ENCODE results near the gene ASTN2.

Gene ASTN2, protein sequence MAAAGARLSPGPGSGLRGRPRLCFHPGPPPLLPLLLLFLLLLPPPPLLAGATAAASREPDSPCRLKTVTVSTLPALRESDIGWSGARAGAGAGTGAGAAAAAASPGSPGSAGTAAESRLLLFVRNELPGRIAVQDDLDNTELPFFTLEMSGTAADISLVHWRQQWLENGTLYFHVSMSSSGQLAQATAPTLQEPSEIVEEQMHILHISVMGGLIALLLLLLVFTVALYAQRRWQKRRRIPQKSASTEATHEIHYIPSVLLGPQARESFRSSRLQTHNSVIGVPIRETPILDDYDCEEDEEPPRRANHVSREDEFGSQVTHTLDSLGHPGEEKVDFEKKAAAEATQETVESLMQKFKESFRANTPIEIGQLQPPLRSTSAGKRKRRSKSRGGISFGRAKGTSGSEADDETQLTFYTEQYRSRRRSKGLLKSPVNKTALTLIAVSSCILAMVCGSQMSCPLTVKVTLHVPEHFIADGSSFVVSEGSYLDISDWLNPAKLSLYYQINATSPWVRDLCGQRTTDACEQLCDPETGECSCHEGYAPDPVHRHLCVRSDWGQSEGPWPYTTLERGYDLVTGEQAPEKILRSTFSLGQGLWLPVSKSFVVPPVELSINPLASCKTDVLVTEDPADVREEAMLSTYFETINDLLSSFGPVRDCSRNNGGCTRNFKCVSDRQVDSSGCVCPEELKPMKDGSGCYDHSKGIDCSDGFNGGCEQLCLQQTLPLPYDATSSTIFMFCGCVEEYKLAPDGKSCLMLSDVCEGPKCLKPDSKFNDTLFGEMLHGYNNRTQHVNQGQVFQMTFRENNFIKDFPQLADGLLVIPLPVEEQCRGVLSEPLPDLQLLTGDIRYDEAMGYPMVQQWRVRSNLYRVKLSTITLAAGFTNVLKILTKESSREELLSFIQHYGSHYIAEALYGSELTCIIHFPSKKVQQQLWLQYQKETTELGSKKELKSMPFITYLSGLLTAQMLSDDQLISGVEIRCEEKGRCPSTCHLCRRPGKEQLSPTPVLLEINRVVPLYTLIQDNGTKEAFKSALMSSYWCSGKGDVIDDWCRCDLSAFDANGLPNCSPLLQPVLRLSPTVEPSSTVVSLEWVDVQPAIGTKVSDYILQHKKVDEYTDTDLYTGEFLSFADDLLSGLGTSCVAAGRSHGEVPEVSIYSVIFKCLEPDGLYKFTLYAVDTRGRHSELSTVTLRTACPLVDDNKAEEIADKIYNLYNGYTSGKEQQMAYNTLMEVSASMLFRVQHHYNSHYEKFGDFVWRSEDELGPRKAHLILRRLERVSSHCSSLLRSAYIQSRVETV (N-terminal part only)

DNA sequence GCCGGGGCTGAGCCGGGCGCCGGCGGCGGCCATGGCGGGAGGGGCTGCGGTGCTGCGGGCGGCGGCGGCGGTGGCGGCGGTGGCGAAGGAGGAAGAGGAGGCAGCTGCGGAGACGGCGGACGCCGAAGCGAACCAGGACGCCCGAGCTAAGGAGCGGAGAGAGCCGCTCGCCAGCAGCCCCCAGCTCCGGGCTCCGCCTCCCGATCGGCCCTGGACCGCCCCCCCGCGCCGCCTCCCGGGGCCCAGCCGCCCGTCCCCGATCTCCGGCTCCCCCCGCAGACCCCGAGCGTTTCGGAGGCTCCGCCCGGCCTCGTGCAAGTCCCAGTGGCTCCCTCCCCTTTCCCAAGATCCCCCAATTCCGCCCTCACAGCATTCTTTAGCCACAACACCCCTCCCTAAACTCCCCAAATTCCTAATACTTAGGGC, at the start of gene ASTN2:
TSS of gene ASTN2 (minus strand) at position 152 of the 426 bp plus-strand sequence. CDS start at position 33, 119 bp downstream.
- DNase-seq (ENCODE audit: low read depth) = no peak

DNA sequence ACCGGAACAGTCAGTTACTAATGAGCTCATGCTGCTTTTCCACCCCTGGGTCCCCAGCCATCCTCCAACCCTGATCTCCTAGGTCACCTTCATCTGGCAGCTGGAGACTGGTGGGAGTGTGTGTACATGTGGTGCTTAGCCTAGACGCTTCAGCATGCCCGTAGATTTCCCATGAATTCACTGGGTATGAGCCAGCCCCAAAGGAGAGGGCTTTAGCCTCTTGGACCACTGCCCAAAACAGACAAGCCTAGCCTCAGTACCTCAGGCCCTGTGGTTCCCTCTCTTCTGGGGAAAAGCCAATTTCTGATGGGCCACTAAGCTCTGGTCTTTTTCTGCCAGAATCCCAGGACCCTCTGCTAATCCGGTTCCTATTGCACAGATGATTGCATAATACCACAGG, 48.0 kb upstream of the ASTN2 start:
- DNase-seq (ENCODE audit: low read depth) = no peak

DNA sequence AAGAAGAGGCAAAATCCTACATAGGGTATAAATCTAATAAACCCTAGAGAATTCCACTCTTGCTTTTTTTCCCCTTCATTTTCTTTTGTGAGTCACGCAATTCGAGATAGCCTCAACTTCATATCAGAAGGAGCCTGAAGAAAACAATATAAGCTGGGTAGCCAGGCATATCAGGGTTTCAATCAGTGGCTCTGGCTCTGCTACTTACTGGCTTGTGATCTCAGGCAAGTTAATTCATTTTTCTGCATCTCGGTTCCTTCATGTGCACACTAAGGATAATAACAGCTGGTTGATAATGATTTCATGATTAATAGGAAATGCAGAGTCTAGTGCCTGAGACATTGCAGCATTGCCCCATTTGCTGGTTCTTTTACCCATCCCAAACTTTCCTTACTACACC, 46.5 kb upstream of the ASTN2 start:
- no peak for DNase-seq (ENCODE audit: low read depth)

DNA sequence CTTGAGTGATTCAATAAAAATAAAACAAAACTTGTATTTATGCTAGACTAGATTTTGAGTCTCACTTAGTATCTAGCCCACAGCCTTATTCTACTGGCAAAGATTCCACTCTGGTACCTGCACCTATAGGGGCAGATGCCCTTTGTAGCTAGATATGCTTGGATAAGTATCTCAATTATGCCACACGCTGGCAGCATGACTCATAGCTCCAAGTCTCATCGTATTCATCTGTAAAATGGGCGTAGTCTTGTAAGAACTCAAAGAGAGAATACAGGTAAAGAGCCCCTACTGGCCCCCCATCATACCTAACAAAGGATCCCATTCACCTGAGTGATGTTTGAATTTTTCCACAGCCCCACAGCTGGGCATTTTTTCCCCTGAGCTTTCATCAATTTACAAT, 45.9 kb upstream of the ASTN2 start:
- DNase-seq (ENCODE audit: low read depth) = no peak

DNA sequence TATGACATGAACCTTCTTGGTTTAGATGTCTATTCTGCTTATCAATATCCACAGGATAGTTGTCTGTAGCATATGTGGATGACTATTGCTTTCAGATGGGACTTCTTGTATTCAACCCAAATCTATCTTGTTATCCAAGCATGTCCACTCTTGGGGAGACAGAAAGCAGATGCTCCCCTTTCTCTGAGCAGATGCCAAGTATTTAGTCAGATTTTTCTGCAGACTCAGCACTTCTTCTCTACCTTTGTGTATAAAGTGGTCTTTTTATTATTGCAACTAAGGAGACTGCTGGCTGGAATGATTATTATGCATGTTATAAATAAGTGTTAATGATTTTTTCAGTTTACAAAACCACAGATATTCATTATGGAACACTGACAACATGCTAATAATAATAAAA, 45.1 kb upstream of the ASTN2 start:
- DNase-seq (ENCODE audit: low read depth) = no peak

DNA sequence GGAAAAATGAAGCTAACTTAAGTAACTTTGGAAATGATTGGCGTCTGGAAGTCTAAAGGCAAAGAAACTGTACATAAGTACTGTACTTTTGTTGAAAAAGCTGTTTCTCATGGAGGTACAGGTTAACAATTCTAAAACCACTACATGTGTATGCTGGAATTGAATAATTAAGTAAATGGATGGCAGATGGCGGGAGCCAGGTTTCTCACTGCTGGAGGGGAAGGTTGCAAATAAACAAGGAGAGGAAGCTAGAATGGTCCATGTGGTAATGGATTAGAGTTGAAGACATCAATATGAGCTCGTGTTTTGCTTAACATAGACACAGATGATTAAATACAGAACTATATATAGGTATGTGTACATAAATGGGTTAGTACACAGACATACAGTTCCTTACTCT, 43.2 kb upstream of the ASTN2 start:
- DNase-seq (ENCODE audit: low read depth) = no peak

DNA sequence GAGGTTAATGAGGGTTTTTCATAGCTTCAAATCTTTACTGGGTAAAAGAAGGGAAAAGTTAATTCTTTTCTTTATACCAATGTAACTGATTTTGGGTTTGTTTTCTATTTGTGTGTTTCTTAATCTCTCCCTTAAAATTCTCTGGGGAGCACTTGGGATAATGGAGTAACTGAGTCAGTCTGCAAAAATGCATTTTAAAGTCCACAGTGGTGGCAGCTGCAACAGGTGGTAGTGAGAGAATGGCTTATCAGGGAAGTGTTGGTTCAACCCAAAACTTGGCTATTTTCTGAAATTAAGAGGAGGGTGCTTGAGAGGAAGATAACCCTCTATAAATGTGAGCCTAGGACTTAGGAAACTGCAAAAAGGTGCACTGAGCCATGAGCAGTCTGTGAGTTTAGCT, 39.9 kb upstream of the ASTN2 start:
- no peak for DNase-seq (ENCODE audit: low read depth)

DNA sequence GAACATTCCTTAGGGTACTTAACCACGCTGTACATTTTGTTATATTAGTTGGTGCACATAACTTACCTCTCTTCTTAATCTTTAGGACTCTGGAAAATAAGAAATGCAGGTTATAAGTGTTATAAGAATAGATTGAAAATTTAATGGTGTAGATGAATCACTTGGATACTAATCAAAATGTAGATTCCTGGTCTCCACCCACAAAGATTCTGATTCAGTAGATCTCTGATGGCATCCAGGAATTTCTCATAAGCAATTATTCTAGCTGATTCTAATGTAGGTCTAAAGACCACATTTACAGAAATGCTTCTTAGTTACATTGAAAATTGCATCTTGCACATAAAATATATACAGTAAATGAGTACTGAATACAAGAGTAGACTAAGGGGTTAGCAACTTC, 38.9 kb upstream of the ASTN2 start:
- DNase-seq (ENCODE audit: low read depth) = no peak

DNA sequence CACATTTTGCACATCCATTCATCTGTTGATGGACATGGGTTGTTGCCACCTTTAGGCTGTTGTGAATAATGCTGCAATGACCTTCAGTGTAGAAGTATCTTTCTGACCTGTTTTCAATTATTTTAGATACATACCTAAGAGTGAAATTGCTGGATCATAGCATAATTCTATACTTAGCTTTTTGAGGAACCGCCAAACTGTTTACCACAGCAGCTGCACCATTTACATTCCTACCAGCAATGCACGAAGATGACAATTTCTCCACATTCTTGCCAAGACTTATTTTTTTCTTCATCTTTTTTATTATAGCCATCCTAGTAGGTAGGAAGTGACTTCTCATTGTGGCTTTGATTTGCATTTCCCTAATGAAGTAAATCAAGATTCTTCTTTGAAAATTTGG, 36.5 kb upstream of the ASTN2 start:
- no peak for DNase-seq (ENCODE audit: low read depth)

DNA sequence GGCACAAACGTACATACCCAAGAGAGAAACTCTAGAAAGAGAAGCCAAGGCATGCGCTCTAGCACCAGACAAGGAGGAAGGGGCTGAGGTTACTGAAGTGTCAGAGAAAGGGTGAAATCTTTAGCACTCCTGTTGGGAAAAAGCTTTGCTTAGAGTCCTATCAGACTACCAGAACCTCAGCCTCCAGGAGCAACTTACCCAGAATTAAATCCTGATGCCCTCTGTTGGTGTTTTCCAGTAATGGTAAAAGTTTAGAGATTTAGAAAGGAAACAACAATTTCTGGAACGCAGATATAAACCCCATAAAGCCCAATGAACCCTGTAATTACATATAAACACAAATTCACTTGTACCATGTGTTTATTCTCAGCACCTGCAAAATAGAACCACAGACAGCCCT, 33.2 kb upstream of the ASTN2 start:
- no peak for DNase-seq (ENCODE audit: low read depth)

DNA sequence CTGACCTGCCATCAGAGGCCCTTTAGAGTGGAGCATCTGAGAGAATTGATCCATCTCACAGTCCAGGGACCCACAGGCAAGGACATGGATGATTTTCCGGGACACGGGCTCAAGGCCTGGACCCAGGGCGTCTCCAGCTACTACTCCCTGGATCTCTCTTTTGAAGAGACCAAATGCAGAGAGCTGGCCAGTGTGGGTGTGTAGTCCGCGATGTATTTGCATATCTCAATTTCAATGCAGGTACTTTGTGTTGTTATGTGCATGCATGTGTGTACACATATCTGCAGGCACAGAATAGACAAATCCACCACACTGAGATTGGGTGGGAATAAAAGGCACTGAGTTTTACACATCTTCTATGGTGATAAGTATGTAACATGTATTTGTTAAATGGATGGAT, 30.8 kb upstream of the ASTN2 start:
- no peak for DNase-seq (ENCODE audit: low read depth)

DNA sequence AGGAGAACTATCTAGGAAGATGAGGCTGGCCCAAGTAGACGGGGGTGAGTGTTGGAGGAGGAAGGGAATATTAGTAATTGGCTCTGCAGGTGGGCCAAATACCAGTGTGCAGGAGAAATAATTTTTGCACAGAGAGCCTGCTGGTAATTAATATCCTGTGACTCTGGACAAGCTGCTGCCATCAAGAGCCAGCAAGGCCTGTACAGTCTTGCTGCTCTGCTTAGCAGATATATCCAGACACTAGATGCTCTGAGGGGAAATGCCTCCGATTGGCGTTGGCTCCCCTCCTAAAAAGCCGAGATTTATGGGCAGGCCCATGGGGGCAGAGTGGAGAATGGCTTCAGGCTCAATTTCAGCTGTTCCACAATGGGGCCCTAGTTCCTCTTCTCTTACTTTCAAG, 29.6 kb upstream of the ASTN2 start:
- no peak for DNase-seq (ENCODE audit: low read depth)

DNA sequence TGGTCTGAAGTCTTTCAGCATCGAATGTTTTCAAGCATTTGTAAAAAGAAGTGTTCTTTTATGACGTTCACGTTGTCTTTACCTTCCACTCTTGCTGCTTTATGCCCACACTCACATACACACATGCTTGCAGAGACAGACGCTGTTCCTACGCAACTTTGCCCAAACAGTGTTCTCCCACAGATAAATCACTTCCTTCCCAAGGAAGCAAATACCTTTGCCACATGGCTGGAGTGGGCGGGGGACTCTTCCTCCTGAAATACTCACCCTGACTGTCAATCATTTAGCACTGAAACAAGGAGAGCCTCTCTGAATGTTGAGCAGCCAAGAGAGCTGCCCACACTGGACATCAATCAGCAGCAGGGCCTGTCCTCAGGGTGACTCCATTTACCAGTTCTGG, 22.4 kb upstream of the ASTN2 start:
- no peak for DNase-seq (ENCODE audit: low read depth)

DNA sequence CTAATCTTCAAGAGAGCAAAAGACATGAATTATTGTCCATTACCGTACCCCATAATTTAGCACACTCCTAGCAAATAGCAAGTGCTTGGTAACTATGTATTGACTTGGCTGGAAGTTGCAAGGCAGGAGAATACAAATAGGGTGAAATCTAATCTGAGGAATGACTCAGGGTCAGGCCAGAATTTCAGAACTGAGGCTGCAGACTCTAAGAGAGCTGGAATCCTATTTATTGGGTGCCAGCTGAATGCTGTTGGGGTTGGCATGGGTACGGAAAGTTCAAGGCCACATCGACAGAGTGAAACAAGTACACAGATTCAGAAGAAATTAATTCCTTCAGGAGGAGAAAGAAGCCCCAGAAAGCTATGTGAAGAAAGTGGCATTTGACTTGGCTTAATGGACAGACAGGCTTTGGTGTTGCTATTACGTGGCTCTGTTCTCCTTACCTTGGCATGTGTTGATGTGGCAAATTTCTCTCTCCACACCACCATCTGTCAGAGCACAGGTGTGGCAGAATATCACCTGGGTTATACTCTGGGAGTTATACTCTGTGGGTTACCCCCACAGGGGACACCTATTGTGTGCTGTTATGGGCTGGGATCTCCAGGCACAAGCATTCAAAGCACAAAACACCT, 20.9 kb upstream of the ASTN2 start:
- DNase-seq (ENCODE audit: low read depth) = no peak

DNA sequence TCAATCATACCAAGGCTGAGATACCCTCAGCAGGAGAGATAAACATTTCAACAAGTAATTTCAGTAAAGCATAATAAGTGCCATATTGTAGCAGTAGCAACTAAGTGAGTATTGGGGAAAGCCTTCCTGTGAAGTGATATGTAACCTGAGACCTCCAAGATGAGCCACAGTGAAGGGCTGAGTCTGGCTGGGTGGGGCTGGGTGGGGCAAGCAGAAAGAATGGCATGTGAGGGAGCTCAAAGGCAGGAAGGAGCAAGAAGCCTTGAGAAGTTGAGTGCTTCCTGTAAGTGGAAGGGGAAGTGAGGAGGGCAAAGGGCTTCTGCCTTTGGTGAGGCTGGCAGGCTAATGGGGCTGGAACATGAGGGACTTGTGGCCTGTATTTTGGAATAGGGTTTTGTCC, 19.7 kb upstream of the ASTN2 start:
- DNase-seq (ENCODE audit: low read depth) = no peak

DNA sequence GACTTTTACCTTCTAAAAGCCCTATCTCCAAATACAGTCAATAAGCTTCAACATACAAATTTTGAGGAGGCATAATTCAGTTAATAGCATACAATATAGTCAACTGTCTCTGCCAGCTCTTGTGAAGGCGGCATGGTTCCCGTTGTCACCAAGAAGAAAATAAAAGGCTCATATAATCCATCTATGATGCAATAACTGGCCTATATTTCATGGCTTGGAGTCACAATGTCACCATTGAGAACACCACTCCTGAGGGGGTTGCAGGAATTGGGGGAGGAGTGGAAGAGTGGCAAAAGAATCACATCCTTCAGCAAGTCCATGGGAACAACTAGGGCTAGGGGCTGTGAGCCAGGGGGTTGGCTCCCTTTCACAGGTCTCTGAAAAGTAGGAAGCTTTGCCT, 16.0 kb upstream of the ASTN2 start:
- no peak for DNase-seq (ENCODE audit: low read depth)

DNA sequence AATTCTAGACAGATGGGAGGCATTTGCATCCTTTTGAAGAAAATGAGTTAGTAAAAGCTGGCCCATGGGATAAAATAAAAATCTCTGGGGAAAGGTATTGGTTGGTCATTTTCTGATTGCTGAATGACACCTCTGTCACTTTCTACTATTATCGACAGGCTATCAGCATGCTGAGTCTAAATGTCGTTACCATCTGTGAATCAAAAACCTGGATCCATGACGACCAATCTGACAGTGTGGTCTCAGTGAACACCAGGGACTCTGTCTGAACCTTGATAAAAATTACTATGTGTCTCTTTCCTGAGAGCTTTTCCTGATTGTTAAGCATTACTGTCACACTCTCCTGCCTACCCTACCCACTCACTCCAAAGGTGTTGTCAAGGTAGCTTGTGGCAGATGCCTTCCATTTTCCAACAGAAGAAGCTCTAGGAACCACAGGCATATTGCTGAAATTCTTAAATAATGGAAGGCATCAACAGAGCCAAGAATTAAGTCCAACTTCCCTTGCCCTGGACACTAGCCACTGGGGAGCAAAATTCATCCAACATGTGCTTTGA, 12.6 kb upstream of the ASTN2 start:
- DNase-seq (ENCODE audit: low read depth) = no peak

DNA sequence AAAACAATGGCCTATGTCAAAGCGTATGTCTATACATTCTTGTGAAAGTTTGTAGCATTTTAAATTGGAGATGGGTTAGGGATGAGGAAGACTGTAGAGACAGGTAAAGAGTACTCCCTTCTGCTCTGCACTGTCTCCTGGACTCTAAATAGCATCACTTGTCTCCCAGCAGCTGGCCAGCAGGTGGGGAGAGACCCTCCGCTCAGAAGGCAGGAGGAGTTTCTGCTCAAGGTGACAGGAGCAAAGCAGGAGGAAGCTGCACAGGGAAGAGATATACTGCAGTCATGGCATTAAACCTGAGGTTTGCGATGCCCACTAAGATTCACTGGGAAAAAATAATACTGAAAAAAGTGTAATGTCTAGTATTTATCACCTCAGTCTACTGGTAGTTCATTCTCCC, 10.7 kb upstream of the ASTN2 start:
- no peak for DNase-seq (ENCODE audit: low read depth)

DNA sequence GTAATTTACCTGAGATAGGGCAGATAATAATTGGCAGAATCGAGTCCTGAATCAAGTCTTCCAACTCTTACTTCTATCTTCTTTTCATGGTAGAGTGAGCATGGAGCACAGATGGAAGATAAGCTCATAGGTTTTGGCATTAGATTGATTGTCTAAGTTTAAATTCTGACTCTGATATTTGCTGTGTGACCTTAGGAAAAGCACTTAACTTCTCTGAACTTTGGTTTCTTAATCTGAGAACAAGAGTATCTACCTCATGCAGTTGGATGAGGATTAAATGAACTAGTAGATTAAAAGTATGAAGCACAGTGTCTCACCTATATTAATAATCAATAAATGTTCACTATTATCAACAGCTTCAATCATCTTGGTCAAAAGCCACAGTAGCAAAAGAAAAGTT, 9.4 kb upstream of the ASTN2 start:
- DNase-seq (ENCODE audit: low read depth) = no peak

DNA sequence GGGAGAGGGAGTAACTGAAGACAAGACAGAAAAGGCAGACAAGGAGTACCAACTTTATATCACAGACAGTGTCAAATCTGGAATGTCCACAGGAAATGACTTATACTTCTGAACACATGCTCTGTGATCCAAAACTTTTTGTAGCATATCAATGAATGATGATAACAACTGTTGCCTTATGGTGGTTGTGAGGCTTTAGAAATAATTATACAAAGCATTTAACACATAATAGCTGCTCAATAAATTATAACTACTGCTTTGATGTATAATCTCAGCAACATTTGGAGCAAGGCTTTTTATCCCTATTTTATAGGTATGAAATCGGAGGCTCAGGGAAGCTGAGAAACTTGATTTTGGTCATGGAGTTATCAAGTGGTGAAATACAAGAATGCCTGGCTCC, 3.3 kb upstream of the ASTN2 start:
- no peak for DNase-seq (ENCODE audit: low read depth)

DNA sequence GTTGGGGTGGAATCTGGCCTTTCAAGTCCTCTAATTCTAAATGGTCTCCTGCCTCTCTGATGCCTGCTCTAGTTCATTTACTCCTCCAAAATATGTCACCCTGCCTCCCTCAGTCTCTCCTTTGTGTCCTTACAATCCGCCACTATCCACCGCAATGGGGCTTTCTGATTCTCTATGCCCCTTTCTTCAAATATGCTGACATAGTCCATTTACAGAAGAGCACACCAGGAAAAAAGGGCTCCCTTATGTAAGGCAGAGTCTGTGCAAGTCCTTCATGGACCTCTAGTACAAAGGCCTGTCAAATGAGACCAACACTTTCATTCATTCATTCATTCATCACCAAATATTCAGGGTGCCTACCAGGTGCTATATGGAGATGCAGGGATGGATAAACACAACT, 2.0 kb upstream of the ASTN2 start:
- DNase-seq (ENCODE audit: low read depth) = no peak

Data from stimulated activated CD8-positive, alpha-beta memory T cell treated with anti-CD3 and anti-CD28 coated beads, Interleukin-7, amount 100 ng/mL, for 24 hours (primary cell).